Activated CD8-positive, alpha-beta memory T cell treated with anti-CD3 and anti-CD28 coated beads, Interleukin-2, amount 50 U/mL, for 4 hours (primary cell): ENCODE data around the gene RIMBP2.

Source experiments
- DNase-seq: peaks from one replicate; pipeline ENCODE4 v3.0.0-alpha.2; 2020

RIMBP2 gene

DNA sequence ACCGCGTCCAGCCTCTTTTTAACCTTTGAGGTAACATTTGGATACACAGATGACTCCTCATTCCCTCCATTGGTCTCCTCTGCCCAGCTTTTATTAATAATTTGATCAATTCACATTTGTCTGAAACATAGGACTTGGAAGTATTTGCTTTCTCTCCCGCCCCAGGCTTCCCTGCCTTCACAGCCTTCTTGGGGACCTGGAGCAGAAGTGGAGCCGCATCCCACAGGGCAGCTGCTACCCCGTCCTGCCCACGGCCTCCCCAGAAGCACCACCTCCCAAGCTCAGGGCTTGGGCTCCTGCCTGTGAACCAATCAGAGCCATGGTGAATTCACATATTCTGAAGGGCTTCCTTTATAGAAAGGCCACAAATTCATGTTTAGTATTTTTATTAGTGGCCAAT, 280.8 kb downstream of the RIMBP2 start:
- no peak for DNase-seq

GRCh38 chr12:130434560-130434959, 281.5 kb downstream of the RIMBP2 start:
- no peak for DNase-seq

- DNase-seq = no peak
Measured at GRCh38 chr12:130433834-130434233, 282.3 kb downstream of the RIMBP2 start.

DNA sequence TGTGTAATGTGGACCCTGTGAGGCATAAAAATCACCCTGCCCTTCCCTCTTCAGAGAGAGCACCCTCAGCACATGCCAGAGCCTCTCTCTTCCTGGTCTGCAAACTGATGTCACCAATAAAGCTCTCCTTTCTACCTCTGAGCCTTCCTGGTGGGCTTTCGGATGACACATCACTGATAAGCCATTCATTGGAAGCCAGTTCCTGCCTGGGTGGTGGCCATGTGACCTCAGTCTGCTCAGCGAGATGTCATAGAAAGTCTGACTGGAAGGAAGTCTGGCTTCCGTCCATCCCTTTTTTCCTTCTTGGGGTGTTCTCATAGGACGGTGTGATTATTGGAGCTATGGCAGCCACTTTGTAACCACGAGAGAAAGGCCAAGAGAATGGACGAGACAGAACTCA, 282.7 kb downstream of the RIMBP2 start:
- DNase-seq = no peak

DNA sequence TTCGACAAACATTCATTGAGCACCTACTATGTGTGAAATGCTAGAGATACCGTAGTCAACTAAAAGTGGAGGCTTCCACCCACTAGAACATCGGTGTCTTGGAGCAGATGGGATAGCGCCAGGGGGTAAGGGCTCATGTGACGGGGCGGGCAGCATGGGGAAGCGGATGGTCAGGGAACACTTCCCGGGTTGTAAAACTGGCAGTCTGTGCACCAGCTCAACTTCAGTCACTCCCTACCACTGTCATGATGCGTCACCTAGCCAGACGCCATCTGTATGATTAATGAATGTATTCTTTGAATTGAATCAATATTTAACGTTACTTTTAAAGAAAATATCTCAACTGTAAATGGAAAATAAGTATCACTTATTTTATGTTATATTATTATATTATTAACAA, 284.9 kb downstream of the RIMBP2 start:
- DNase-seq = no peak

- DNase-seq = no peak
Measured at GRCh38 chr12:130429656-130430505, 286.2 kb downstream of the RIMBP2 start.

GRCh38 chr12:130428116-130428515, 288.0 kb downstream of the RIMBP2 start:
- DNase-seq = no peak

- no peak for DNase-seq
Measured at GRCh38 chr12:130427381-130427887, 288.7 kb downstream of the RIMBP2 start.

DNA sequence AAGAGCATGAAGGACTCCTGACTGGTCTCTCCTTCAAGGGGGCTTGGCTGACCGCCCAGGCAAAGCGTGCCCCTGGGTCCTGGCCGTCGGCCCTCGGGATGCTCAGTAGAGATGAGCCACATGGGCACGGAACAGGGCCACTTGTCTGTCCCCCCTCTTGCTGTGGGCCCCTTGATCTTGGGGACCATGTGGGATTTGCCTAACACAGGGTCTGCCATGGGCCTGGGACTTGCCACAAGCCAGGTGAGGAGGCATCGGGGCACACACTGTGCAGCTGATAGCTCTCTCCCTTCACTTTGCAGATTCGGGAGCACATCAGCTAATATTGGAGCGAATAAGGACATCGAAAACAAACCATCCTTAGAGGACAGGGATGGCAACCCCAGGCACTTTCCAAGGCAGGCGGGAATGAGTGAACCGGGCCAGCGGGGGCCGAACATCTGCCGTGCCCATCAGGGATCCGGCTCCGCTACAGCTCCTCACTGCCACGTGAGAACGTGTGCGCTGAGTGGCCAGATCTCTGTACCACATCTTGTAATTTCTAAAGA, 290.3 kb downstream of the RIMBP2 start:
- DNase-seq = no peak

GRCh38 chr12:130424858-130425697, 291.0 kb downstream of the RIMBP2 start:
- DNase-seq = no peak

DNA sequence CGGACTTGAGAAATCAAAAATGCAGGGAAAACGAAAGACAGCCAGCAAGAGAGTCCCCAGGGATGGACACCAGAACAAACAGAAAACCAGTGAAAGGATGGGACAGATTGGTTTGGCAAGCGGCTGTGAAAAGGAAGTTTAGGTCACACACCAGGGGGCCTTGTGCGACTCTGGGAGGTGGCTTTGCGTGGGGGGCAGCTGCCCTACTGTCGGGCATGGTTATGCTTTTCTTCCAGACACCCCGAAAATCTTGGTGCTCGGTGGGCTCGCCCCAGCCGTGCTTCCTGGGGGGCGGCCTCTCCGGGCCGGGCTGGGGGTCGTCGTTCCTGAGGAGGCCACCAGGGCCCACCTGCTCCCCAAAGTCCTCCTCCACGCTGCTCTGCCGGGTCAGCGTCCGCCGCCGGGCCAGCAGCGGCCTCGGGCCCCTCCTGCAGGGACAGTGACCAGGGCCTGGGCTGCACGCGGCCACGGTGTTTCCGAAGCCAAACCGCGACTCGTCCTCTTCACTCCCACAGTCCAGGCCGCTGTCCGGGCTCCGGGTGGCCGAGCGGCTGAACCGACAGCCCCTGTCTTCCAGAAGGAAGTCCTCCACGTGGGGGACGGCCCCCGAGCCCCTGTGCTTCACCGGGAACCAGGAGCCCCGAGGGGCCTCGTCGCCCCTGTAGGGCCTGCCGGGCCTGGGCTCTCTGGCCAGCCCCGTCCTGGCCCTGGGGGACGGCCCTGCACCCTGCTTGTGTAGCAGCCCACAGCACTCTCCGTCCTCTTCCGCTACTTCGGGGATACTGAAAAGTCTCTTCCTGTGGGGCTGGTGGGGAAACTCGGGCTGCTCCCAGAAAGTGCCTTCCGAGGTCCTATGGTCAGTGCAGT, 291.9 kb downstream of the RIMBP2 start:
- no peak for DNase-seq

DNA sequence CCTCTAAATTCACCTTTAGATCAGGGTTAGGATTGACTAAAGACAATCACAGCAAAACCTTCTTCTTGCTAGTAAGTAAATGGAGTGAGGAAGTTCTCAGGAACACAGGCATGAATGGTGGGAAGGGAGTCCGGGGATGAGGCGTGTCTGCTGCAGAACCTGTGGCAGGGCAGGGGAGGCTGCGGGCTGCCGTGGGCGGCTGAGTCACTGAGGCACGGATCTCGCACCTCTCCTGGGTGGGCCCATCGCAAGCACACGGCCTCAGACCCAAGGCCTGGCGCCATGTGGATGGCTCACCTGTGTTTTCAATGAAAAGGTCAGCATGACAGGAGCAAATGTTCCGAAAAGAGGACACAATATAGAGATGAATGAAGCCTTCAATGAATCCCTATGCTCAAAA, 293.0 kb downstream of the RIMBP2 start:
- no peak for DNase-seq

DNA sequence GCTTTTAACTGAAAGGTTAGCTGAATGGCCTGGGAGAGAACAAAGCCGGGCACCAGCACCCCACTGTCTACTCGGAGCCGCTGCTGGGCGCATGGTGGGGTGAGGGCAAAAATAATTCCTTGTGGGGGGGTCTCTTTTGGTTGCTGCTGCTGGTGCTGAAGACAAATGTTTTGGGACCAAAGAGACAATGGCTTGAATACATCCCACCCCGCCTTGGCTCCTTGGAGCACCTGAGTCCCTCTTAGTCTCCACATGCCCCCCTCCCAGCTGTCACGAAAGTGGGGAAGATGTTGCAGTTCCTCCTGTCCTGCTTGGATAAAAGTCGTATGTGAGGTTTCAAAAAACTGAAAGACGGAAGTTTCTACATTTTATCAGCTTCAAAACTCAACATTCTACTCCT, 293.4 kb downstream of the RIMBP2 start:
- no peak for DNase-seq

DNA sequence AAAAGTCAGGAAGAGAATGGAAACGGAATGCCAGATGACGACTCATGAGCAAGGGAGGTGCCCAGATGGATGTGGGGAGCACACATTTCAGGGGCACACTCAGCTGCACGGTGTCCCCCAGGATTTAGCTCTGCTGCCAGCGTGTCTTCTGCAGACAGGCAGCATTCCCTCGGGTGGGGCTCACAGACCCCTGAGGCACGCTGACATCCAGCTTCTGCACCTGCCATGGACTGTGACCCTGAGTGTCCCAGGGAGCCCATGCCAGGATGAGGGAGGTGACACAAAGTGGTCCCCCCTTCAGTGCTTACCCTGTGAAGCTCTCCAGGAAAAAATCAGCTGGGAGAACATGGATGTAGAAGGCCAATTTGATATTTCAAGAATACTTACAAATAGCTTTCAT, 294.2 kb downstream of the RIMBP2 start:
- no peak for DNase-seq

DNA sequence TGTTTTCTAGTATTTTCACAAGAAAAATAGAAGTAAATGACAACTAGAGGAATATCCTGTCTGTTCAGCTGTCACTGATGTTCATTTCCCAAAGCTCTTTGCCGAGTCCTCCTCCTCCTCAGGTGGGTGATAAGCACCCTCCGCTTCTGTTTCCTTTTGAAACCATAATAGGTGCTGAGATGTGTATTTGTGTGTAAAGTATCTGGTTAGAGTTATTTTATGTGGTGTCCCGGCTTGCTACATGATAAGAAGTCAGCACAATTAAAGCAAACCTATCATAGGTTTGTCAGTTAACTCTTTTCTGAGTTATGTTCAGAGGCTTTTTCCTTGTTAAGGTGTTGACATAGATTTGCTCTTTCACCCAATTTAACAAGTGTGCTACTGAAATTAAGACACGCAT, 296.0 kb downstream of the RIMBP2 start:
- DNase-seq = no peak

DNA sequence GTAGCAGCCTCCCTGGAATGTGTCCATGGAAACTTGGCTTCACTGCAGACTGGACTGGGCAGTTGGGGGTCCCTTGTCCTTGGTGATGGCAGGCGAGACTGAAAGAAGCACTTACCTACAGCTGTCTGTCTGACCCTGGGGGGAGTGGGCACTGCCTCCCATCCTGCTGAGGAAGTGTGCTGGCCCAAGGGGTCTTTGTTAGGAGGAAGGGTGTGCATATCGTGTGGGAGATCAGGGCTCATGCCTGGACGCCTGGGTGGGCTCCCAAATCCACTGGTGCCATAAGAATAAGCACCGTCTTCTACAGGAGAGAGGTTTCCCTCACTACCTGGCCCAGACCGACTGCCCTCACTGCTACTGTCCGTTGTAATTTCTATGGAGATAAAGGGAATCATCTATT, 297.0 kb downstream of the RIMBP2 start:
- DNase-seq = no peak

- no peak for DNase-seq
Measured at GRCh38 chr12:130418251-130418650, 297.8 kb downstream of the RIMBP2 start.

- DNase-seq = no peak
Measured at GRCh38 chr12:130414381-130414780, 301.7 kb downstream of the RIMBP2 start.

- no peak for DNase-seq
Measured at GRCh38 chr12:130413909-130414308, 302.2 kb downstream of the RIMBP2 start.

DNA sequence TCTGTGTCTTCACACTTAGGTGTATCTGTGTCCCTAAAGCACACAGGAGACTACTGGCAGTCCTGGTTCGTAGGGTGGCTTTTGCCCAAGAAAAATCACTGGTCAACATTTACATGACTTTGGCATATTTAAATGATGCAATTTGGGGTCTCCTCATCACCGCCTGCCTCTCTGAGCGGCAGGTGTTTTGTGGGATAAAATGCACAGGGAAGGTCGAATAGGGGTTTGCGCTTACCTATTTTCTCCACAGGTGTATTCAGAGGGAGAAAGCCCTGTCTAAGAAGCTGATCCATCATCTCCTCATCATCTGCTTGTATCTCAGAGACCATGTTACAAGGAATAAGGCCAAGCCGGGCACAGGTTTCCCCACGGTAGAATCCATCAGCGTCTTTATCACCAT, 303.7 kb downstream of the RIMBP2 start:
- no peak for DNase-seq

DNA sequence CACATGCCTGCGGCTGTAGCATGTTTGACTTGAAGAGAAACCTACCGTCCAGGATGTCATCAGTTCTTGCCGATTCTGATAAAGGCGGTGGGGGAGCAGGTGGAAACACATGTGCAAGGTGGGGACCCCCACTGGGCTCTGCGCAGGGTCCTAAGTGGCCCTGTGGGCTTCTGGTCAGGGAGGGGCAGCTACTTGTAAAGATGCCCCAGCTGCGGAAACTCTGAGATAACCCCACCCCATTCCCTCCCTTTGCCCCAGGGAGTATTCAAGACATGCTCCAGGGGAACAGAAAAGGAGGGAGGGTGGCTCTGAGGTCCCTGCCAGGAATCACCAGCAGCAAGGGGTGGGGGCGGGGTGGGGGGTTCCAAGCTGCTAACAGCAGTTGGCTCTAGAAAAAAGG, 310.8 kb downstream of the RIMBP2 start:
- no peak for DNase-seq

GRCh38 chr12:130401703-130402102, 314.4 kb downstream of the RIMBP2 start:
- no peak for DNase-seq
